ENCODE results near the gene NEK2.

DNA sequence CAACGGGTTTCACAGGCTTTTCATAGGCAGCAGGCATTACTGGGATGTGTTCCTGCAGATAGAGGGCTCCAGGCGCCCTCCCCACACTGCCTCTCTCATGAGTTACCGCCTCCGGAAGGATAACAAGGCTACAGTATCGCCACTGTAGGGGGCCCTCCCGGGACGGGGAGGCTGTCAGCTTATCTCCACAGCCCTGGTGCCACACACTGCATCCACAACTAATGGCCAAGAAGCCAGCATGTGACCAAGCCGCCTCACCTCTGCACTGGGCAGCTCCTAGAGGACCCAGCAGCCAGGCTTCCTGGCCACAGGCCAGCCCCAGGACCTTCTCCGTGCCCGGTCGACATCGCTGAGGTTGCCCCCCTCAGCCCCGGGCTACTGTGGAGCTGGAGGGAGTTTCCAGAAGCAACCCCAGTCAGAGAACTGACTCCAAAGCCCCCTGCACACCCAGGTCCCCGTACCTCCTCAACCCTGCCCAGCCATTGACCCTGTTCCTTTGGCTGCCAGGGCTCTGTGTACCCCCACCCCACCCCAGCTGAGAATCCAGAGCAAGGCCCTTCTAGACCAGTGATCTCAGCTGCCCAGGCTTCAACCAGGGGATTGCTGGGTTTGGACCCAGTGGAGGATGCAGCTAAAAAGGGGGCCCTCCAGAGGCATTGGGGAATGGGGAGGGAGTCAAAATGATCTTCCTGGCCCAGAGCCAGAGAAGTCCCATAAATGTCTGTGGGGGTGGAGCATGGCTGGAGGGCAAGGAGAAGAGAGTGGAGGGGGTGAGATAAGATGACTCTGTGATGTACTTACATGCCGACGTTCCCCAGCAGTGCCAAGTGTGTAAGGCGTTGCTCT lies 45.0 kb downstream of the NEK2 start:
- TF ChIP-seq POLR2A (IDR thresholded peaks at IDR 0.05) (no peak), CTCF (IDR thresholded peaks at IDR 0.05) (no peak)

Measured in uterus (tissue), 2 donors.